Posterior vena cava (tissue), 2 donors: ENCODE measurements around the gene CAPN11. TPM values are rescaled to one million over a fixed set of nuclear protein-coding genes. Genes with fewer than 3 reads are reported as not detected.

Source experiments
- DNase-seq: peaks from one replicate; pipeline ENCODE4 v3.0.0-alpha.2; 2020; ENCODE audit warnings: low spot score
- intact Hi-C, 2 donors: fragments of 100-400 bp; cut with DNase I; formaldehyde crosslinking; loops; one replicate each; pipeline versions ENCODE4 v1.14.1 to v1.14.2; 2022 to 2023
- total RNA-seq, 2 donors: library from RNA; stranded (reverse); fragmentation: NEBNext Ultra II Directional; extraction: Animal tissue kit (Norgen Biotek cat#: 25700); gene quantifications; one replicate each; pipeline ENCODE4 v1.2.1, GENCODE V29; 2021
- donor health status: DM: yes; HTN: yes; CAD: no.
- donor health status: DM: yes; HTN: yes; CAD: no.

CAPN11 gene
- total RNA-seq, 2 donors from 2014 or later: 0.24 to 1.5 TPM

DNA sequence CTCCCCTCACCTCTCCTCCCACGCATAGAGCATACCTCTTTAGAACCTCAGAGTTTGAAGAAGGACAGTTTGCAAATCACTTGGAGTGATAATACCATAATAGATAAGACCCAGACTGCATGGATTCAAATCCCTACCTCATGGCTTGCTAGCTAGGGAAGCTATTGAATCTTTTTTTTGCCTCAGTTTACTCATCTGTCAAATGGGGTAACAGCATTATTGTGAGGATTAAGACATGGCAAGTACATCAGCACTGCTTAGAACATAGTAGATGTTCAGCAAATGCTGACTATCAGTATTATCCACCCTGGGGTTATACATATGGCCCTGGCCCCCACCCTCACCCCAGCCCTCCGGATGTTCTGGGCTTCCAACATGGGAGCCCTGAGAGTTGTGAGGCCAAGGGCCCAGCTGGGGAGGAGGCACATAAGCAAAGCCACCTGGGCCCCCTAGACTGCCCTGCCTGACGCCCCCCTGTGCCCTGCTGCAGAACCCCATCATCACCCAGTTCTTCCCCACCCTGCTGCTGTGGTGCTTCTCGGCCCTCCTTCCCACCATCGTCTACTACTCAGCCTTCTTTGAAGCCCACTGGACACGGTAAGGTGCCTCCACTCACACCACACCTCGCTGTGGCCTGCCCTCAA is 9.1 kb upstream of the CAPN11 start:
- intact Hi-C loops: loop anchor here in 1 of 2 donors (5.0 kb wide), 1 partner anchor 52 kb away; no protein-coding TSS in a partner anchor
- no peak for DNase-seq

DNA sequence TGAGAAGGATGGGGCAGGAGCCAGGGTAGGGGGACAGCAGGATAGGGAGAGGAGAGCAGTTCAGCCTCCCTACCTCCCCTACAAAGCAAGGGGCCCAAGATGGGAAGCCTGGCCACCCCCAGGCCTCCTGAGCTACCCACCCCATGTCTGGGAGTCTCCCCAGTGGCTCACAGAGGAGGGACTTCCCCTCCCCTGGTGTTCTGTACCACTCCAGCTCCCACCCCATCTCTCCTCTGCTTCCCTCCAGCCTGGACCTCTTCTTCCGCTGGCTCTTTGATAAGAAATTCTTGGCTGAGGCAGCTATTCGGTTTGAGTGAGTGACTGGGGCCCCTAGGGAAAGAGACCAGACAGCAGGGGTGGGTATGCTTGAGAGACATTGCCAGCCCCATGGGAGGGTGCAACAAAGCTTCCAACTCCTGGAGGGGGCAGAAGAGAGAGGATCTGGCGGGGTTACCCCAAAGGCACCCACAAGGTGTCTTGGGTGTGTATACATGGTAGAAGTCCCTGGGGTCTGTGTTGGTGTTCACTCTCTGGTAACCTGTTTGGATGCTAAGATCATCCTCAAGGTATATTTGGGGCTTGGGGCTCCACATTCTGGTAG is 8.2 kb upstream of the CAPN11 start:
- intact Hi-C loops: no loop called here

DNA sequence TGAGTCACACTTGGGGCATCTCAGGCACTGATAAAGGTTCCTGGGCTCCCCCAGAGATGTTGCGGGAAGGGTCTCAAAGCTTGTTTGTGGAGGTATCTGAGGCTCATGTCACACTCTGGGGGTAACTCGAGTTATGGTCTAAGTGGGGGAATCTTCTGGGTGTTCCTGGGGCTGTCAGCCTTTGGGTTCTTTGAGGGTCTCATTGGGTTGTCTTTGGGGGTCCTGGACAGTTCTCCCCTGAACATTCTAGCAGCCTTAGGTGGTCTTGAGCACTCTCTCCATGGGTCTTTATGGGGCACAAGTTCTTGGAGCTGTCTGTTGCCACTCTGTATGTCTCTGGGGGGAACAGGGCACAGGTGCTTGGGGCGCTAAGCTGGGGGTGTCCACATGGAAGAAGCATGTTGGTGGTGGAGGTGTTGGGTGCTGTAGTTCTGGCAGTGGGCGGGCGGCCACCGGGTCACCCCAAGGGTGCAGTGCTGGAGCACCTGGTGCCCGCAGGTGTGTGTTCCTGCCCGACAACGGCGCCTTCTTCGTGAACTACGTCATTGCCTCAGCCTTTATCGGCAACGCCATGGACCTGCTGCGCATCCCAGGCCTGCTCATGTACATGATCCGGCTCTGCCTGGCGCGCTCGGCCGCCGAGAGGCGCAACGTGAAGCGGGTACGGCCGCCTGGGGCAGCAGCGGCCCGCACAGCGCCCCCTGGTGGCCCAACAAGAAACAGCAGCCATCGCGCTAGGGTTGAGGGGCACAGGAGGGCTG is 7.1 kb upstream of the CAPN11 start:
- DNase-seq: peak; percentile 93
- intact Hi-C loops: loop anchor here in 1 of 2 donors (2.0 kb wide), 1 partner anchor 55 kb away; no protein-coding TSS in a partner anchor

More for the DNA sequence above, 8.2 kb upstream of the CAPN11 start:
- DNase-seq: no peak

DNA sequence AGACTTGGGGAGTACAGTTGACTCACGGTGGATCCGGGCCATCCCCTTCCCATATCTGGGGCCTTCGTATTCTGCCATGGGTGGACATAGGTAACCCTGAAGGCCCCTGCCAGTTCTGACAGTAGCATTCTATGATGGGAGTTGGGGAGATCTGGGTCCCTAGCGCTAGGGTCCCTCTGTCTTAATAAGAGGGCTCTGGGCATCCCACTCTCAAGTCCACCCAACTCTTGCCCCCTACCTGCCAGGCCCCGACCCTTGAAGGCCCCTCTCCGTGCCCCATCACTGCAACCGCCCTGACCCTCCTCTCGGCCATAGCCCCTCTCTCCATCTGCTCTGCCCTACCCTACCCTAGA is 6.5 kb upstream of the CAPN11 start:
- no peak for DNase-seq
- intact Hi-C loops: loop anchor here in 1 of 2 donors (2.0 kb wide), 1 partner anchor 55 kb away; no protein-coding TSS in a partner anchor

DNA sequence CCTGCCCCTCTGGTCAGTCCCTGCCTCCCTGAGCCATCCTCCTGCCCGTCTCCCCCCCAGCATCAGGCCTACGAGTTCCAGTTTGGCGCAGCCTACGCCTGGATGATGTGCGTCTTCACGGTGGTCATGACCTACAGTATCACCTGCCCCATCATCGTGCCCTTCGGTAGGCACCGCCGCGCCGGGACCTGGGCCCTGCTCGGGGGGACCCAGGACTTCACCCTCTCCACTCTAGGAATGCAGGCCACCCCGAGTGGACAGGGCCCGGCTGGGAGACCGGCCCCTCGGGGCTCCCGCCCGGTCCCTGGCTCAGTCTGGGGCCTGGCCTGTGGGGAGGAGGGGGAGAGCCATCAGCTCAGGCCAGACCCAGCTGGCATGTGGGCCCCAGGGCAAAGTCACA is 6.1 kb upstream of the CAPN11 start:
- intact Hi-C loops: loop anchor here in 1 of 2 donors (2.0 kb wide), 1 partner anchor 56 kb away; no protein-coding TSS in a partner anchor
- DNase-seq: no peak

DNA sequence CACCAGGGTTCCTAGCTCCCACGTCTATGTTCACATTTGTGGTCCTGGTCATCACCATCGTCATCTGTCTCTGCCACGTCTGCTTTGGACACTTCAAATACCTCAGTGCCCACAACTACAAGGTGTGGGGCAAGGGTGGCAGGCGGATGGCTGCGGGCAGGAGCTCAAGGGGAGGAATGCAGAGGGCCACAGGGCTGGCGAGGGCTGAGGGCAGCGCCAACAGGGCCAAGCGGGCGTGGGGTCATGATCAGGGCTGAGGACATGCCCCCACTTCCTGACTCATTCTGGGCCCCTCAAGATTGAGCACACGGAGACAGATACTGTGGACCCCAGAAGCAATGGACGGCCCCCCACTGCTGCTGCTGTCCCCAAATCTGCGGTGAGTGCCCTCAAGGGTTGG is 4.6 kb upstream of the CAPN11 start:
- intact Hi-C loops: no loop called here
- no peak for DNase-seq

DNA sequence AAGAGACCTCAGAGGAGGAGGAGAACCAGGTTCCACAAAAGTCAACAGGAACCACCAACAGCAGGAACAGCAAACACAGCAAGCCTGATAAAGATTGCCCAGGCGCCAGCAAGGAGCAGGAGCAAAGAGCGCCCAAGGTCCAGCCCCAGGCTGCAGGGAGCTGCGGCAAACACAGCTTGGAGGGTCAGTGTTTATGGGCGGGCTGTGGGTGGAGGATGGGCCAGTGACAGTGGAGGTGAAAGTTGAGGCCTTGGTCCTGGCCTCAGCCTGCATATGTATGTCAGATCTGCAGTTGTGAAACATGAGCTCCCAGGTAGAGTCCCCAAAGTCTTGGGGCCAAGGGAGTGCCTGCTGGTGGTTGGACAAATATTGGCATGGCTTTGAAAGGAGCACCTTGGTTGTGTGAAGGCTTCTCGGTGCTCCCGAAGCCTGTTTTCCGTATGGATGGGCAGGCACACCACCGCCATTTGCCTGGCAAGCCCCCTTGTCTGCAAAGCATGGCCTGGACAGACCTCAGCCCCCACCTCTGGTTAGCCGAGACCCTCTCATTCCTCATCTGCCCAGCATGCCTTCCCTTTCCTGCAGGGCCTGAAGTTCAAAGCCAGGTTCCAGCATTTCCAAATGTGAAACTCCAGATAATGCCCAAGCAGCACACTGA is 2.0 kb upstream of the CAPN11 start:
- intact Hi-C loops: no loop called here
- no peak for DNase-seq

DNA sequence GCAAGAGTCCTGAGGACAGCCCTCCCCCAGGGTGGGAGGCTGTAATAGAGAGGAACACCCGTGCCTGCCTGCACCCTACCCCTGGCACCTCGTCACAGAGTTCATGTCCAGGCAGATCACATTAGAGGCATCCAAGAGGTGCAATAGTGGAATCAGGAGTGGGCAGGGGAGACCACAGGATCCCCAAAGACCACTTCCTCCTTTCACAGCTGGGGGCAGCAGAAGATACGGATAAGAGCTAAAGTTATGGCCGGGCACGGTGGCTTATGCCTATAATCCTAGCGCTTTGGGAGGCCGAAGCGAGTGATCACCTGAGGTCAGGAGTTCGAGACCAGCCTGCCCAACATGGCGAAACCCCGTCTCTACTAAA is 1.5 kb upstream of the CAPN11 start:
- DNase-seq: no peak
- intact Hi-C loops: no loop called here

DNA sequence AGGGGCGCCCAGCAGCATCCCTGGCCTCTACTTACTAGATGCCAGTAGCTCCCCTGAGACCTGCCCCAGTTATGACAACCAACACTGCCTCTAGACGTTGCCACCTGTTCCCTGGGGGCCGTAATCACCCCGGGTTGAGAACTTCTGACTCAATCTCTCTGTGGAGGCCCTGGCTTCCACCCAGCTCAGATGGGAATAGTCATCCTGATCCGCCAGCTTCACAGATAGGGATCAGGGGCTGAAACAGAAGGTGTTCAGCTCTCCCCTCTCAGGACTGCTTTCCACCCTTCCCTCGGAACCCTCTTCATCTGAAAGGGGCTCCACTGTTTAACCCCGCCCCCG is 3.3 kb downstream of the CAPN11 start:
- DNase-seq: peak; percentile 69
- intact Hi-C loops: no loop called here

DNA sequence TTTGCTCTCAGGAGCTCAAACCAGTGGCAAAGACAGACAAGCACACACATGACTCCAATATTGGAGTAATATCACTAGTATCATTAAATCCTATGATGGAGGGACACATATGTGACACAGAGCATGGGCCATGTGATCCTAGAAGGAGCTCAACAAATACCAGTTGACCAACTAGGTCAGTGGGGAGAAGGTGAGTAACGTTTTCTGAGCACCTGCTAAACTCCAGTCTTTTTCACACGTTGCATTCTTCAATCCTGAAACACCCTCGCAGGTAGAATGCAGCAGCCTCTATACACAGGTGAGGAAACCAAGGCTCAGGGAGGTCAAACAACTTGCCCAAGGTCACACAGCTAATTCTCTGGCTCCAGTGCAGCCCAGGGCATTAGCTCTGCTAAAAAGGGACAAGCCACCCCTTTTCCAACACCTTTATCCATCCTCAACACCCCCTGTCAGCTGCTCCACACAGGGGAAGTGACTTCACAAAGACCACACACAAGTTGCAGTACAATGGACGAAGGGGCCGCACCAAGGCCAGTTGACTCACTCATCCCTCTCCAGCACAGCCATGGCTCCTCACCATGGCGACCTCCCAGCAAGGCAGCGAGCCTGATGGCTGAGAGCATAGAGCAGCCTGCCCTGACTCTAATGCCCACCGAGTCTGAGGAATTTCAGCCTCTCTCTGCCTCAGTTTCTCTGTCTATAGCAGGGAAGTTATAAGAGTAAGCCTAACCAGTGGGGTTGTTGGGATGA is 4.4 kb downstream of the CAPN11 start:
- intact Hi-C loops: no loop called here
- DNase-seq: no peak

DNA sequence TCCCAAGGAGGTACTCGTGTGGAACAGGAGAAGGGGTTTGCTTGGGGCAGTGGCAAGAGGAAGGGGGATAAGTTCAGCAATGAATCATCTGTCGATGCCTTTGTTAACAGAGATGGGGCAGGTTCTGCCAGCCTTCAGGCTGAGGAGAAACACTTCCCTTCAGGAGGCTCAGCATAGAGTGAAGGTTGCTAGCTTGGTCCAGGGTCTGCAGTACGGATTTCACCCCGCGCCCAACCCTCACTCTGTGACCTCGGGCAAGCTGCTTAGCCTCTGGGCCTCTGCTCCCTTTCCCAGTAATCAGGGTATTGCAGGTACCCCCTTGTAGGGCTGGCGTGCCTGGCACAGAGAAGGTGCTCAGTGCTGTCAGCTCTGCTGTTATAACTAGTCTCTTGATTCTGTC is 7.5 kb downstream of the CAPN11 start:
- intact Hi-C loops: no loop called here
- DNase-seq: peak; percentile 61

DNA sequence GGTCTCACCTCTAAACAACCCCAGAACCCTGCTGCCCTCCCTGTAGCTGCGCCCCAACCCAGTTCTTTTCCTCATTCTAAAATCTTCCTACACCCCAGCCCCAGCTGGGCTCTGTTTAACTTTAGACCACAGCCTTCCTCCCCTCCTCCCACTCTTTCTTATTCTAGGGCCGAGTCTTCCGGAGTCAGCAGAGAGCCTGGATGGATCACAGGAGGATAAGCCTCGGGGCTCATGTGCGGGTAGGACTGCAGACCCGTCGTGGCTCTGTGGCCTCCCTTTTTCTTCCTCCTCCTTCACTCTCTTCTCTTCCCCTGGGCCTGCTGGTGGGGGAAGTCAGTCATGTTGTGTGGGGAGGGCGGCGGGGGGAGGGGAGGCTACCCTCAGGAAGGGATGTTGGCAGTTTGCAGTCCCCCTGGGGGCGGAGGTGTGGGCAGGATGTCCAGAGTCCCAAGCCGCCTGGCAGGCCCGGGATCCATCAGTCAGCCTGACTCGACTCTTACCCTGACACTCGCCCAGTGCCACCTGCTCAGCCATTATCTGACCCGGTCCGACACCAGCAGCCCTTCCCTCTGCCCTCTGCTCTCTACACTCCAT is 8.1 kb downstream of the CAPN11 start:
- peak; percentile 67 for DNase-seq
- intact Hi-C loops: no loop called here

DNA sequence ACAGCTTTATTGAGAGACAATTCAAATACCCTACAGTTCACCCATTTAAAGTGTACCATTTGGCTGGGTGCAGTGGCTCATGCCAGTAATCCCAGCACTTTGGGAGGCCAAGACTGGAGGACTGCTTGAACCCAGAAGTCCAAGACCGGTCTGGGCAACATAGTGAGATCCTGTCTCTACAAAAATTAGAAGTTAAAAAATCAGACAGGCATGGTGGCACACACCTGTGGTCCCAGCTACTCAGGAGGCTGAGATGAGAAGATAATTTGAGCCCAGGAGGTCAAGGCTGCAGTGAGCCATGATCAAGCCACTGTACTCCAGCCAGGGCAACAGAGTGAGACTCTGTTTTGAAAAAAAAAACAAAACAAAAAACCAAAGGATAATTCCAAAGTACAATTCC is 8.9 kb downstream of the CAPN11 start:
- intact Hi-C loops: no loop called here
- DNase-seq: no peak

DNA sequence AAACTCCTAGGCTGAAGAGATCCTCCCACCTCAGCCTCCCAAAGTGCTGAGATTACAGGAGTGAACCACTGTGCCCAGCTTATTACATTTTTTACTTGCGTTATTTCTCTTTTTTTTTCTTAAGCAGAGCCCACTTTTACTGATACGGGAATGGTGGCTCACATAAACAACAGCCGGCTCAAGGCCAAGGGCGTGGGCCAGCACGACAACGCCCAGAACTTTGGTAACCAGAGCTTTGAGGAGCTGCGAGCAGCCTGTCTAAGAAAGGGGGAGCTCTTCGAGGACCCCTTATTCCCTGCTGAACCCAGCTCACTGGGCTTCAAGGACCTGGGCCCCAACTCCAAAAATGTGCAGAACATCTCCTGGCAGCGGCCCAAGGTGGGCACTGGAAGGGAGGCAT is 10.5 kb downstream of the CAPN11 start:
- intact Hi-C loops: no loop called here
- DNase-seq: peak; percentile 62

DNA sequence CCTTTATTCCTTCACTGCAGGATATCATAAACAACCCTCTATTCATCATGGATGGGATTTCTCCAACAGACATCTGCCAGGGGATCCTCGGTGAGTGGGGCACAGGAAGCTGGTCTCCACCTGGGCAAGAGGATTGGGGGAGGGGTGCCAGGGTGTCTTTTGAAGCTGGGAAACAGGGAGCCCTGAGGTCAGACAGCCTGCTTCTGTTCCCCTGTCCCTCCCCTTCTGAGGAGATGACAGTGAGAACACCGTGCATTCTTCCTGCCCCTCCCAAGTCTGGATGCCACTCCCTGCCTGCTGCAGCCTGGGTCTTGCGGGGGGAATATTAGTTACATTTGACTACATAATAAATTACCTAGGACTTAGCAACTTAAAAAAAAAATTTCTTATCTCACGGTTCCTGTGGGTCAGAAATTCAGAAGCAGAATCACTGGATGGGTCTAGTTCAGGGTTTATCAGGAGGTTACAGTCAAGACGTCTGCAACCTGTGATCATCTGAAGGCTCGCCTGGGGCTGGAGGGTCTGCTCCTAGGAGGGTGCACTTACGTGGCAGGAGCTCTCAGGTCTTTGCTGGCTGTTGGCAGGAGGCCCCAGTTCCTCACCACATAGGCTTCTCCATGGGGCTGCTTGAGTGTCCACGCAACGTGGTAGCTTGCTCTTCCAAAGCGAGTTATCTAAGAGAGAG is 11.4 kb downstream of the CAPN11 start:
- intact Hi-C loops: loop anchor here (5.0 to 10.0 kb wide), 2 partner anchors 67 to 175 kb away; partner anchors contain the start of gene SPATS1 (in 1 of the 2)
- DNase-seq: no peak

DNA sequence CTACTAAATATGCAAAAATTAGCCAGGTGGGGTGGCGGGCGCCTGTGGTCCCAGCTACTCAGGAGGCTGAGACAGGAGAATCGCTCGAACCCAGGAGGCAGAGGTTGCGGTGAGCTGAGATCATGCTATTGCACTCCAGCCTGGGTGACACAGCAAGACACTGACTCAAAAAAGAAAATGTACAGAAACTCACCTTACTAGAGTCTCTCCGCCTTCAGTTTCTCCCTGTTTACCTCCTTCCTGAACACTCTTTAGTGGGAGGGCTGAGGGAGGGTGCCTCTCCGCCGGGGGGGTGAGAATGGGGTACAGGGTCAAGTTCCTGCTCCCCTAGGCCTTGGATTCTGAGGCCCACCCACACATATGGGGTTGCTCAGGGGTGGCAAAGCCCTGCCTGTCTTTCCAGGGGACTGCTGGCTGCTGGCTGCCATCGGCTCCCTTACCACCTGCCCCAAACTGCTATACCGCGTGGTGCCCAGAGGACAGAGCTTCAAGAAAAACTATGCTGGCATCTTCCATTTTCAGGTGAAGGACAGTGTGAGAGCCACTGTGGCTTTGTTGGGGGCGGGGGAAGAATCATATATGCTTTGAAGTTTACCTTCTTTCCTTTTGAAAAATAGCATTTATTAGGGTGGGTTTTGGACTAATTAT is 13.4 kb downstream of the CAPN11 start:
- intact Hi-C loops: loop anchor here (5.0 to 10.0 kb wide), 2 partner anchors 65 to 173 kb away; partner anchors contain the start of gene SPATS1 (in 1 of the 2)
- DNase-seq: peak; percentile 66

DNA sequence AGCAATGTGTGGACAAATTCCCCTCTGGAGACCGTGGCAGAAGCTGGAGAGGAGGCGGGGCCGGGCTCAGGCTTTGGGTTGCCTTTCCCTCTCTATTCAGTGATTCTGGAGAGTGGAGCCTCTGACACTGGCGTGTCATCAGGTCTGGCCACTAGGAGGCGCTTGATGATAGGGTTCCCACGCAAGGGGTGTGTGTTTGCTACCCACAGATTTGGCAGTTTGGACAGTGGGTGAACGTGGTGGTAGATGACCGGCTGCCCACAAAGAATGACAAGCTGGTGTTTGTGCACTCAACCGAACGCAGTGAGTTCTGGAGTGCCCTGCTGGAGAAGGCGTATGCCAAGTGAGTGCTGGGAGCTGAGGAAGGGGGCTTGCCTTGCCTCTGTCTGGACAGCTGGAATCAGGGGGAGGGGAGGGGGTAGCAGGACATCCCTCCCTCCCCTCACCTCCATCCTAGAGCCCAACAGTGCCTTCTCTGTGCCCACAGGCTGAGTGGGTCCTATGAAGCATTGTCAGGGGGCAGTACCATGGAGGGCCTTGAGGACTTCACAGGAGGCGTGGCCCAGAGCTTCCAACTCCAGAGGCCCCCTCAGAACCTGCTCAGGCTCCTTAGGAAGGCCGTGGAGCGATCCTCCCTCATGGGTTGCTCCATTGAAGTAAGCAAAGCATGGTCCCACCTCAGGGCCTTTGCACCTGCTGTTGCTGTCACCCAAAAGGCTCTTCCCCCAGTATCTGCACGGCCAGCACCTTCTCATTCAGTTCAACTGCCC is 14.3 kb downstream of the CAPN11 start:
- intact Hi-C loops: loop anchor here (5.0 to 10.0 kb wide), 2 partner anchors 64 to 172 kb away; partner anchors contain the start of gene SPATS1 (in 1 of the 2)
- DNase-seq: peak; percentile 95
